Glutamatergic neuron (in vitro differentiated cells): ENCODE measurements around the gene FAM174C. TPM values are rescaled to one million over a fixed set of nuclear protein-coding genes. Genes with fewer than 3 reads are reported as not detected.
A peak's percentile ranks its signal among the peaks of the same experiment; 100 is the strongest.

ENCODE experiments used
- DNase-seq: peaks from one replicate; pipeline ENCODE4 v3.0.0; 2022
- H3K27ac Mint-ChIP-seq: one replicate; pipeline ENCODE4 v1.8.0; 2020; ENCODE audit warnings: mild to moderate bottlenecking, mixed read lengths, inconsistent platforms; ENCODE audit not compliant: unreplicated experiment
- H3K27me3 Mint-ChIP-seq: one replicate; pipeline ENCODE4 v1.8.0; 2020; ENCODE audit warnings: mild to moderate bottlenecking, moderate library complexity, mixed read lengths, inconsistent platforms; ENCODE audit not compliant: unreplicated experiment
- H3K36me3 Mint-ChIP-seq: one replicate; pipeline ENCODE4 v1.8.0; 2020; ENCODE audit warnings: mild to moderate bottlenecking, mixed read lengths, inconsistent platforms; ENCODE audit not compliant: unreplicated experiment
- H3K4me1 Mint-ChIP-seq: one replicate; pipeline ENCODE4 v1.8.0; 2020; ENCODE audit warnings: mild to moderate bottlenecking, low read depth, mixed read lengths, inconsistent platforms; ENCODE audit not compliant: unreplicated experiment
- H3K4me3 Mint-ChIP-seq: one replicate; pipeline ENCODE4 v1.8.0; 2020; ENCODE audit warnings: mild to moderate bottlenecking, mixed read lengths, inconsistent platforms; ENCODE audit not compliant: unreplicated experiment
- H3K9me3 Mint-ChIP-seq: one replicate; pipeline ENCODE4 v1.8.0; 2020; ENCODE audit warnings: mild to moderate bottlenecking, moderate library complexity, mixed read lengths, inconsistent platforms; ENCODE audit not compliant: unreplicated experiment
- CTCF ChIP-seq: fragments of 200-600 bp; sonication (generic); IDR thresholded peaks from one replicate; pipeline ENCODE4 v1.5.0; 2021; ENCODE audit not compliant: partially characterized antibody, unreplicated experiment
- total RNA-seq: library from RNA; stranded (reverse); fragmentation: NEBNext Ultra II Directional; extraction: Animal tissue kit (Norgen Biotek cat#: 25700); gene quantifications from one replicate; pipeline ENCODE4 v1.2.1, GENCODE V29; 2021; ENCODE audit not compliant: unreplicated experiment

FAM174C gene
- total RNA-seq, 1 donor from 2014 or later, result 17.3 TPM

GRCh38 chr19:1231729-1232637 lies 43.3 kb upstream of the FAM174C start:
- peaks cover 6% of the 10 kb centered on the region for H3K4me1 Mint-ChIP-seq
- peak overlapping the region; percentile 63 for H3K4me3 Mint-ChIP-seq
- no peak for TF ChIP-seq CTCF
- peak overlapping the region; percentile 43 for H3K27ac Mint-ChIP-seq
- no peak for DNase-seq
- peaks cover 9% of the 10 kb centered on the region for H3K9me3 Mint-ChIP-seq
- peaks cover 7% of the 10 kb centered on the region for H3K27me3 Mint-ChIP-seq
- H3K36me3 Mint-ChIP-seq, result no peaks in the 10 kb centered on the region

- H3K4me3 Mint-ChIP-seq, result peak overlapping the region; percentile 30
- no peak for DNase-seq
- TF ChIP-seq CTCF, result no peak
- peaks cover 7% of the 10 kb centered on the region for H3K9me3 Mint-ChIP-seq
- H3K27ac Mint-ChIP-seq, result peak overlapping the region; percentile 43
- H3K4me1 Mint-ChIP-seq, result peaks cover 6% of the 10 kb centered on the region
- H3K27me3 Mint-ChIP-seq, result peaks cover 7% of the 10 kb centered on the region
- H3K36me3 Mint-ChIP-seq, result no peaks in the 10 kb centered on the region
Observed at GRCh38 chr19:1232652-1233072, 42.7 kb upstream of the FAM174C start.

GRCh38 chr19:1233115-1233667 lies 42.1 kb upstream of the FAM174C start:
- Mint-ChIP-seq H3K9me3 (peaks cover 6% of the 10 kb centered on the region), H3K27me3 (peaks cover 6% of the 10 kb centered on the region), H3K4me3 (no peak overlapping the region), H3K4me1 (peaks cover 6% of the 10 kb centered on the region), H3K36me3 (no peaks in the 10 kb centered on the region), H3K27ac (no peak overlapping the region)
- no peak for TF ChIP-seq CTCF
- DNase-seq, result no peak

- no peak overlapping the region for H3K27ac Mint-ChIP-seq
- TF ChIP-seq CTCF, result no peak
- H3K9me3 Mint-ChIP-seq, result peaks cover 14% of the 10 kb centered on the region
- H3K36me3 Mint-ChIP-seq, result no peaks in the 10 kb centered on the region
- peaks cover 13% of the 10 kb centered on the region for H3K27me3 Mint-ChIP-seq
- peaks cover 6% of the 10 kb centered on the region for H3K4me1 Mint-ChIP-seq
- H3K4me3 Mint-ChIP-seq, result no peak overlapping the region
- DNase-seq, result no peak
Observed at GRCh38 chr19:1234051-1234954, 41.0 kb upstream of the FAM174C start.
